Progenitor cell of endocrine pancreas (in vitro differentiated cells): Measurements from ENCODE around the gene NPPB. TPM values are rescaled to one million over a fixed set of nuclear protein-coding genes. Genes with fewer than 3 reads are reported as not detected.
"Not testable (repeated sequence)": the region's sequence is repeated elsewhere in the genome, so short reads cannot be mapped to it uniquely, and the experiment has no call there.

Source experiments
- DNase-seq: peaks from one replicate; pipeline ENCODE4 v3.0.0; 2021; ENCODE audit warnings: low spot score; ENCODE audit not compliant: unreplicated experiment
- H3K27ac Mint-ChIP-seq: 2 replicates; pipeline ENCODE4 v1.8.0; 2021; ENCODE audit warnings: mild to moderate bottlenecking, moderate library complexity, mixed read lengths
- H3K27me3 Mint-ChIP-seq: 2 replicates; pipeline ENCODE4 v1.8.0; 2021; ENCODE audit warnings: mixed read lengths
- H3K36me3 Mint-ChIP-seq: 2 replicates; pipeline ENCODE4 v1.8.0; 2022; ENCODE audit warnings: mixed read lengths; ENCODE audit not compliant: insufficient read depth
- H3K4me1 Mint-ChIP-seq: 2 replicates; pipeline ENCODE4 v1.8.0; 2021; ENCODE audit warnings: low read depth, mixed read lengths
- H3K4me3 Mint-ChIP-seq: 2 replicates; pipeline ENCODE4 v1.8.0; 2021; ENCODE audit warnings: low read depth, mild to moderate bottlenecking, moderate library complexity, mixed read lengths
- H3K9me3 Mint-ChIP-seq: 2 replicates; pipeline ENCODE4 v1.8.0; 2021; ENCODE audit warnings: low read depth, mixed read lengths
- long read RNA-seq: library from polyadenylated mRNA; unstranded; transcript quantifications from one replicate; pipeline ENCODE4 v2.0.0, GENCODE V29; 2020
- total RNA-seq: library from RNA; stranded (reverse); gene quantifications from 2 replicates; pipeline ENCODE4 v1.2.1, GENCODE V29; 2021
- TF ChIP-seq, protein P1 (sequence below): fragments of 200-600 bp; sonication (generic); IDR thresholded peaks from one replicate; pipeline ENCODE4 v1.5.0; 2021; ENCODE audit warnings: antibody characterized with exemption, mild to moderate bottlenecking; ENCODE audit not compliant: unreplicated experiment

NPPB gene
- 5.3 and 9.1 TPM in 2 replicates for total RNA-seq
- long read RNA-seq, partial matches to known transcripts: 0 of 1 reads
- long read RNA-seq, other reads (novel, unspliced or antisense): 0 of 1 reads

DNA sequence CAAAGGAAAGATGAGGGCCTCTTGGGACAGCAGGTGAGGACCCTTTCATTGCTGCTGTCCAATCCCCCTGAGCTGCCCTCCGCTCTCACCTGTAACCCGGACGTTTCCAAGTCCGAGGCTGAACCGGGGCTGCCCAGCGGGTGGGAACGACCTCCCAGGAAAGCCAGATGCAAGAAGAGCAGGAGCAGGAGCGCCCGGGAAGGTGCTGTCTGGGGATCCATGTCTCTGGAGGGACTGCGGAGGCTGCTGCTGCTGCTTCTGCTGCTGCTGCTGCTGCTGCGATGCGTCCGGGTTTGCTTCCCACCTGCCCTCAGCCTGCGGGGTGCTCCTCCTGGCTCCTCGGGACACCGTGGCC is at the start of gene NPPB:
Gene NPPB (minus strand): TSS at position 333 of the 355 bp plus-strand sequence. CDS start 112 bp downstream, at position 221.
- TF ChIP-seq, protein P1, sequence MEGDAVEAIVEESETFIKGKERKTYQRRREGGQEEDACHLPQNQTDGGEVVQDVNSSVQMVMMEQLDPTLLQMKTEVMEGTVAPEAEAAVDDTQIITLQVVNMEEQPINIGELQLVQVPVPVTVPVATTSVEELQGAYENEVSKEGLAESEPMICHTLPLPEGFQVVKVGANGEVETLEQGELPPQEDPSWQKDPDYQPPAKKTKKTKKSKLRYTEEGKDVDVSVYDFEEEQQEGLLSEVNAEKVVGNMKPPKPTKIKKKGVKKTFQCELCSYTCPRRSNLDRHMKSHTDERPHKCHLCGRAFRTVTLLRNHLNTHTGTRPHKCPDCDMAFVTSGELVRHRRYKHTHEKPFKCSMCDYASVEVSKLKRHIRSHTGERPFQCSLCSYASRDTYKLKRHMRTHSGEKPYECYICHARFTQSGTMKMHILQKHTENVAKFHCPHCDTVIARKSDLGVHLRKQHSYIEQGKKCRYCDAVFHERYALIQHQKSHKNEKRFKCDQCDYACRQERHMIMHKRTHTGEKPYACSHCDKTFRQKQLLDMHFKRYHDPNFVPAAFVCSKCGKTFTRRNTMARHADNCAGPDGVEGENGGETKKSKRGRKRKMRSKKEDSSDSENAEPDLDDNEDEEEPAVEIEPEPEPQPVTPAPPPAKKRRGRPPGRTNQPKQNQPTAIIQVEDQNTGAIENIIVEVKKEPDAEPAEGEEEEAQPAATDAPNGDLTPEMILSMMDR: no peak
- no peak for DNase-seq
- Mint-ChIP-seq H3K27ac (no peak within 1 kb of the TSS), H3K4me3 (peak within 1 kb of the TSS; percentile 35), H3K36me3 (no peaks in the 10 kb centered on the region), H3K9me3 (no peaks in the 10 kb centered on the region), H3K27me3 (peaks cover 59% of the 10 kb centered on the region), H3K4me1 (peaks cover 2% of the 10 kb centered on the region)

DNA sequence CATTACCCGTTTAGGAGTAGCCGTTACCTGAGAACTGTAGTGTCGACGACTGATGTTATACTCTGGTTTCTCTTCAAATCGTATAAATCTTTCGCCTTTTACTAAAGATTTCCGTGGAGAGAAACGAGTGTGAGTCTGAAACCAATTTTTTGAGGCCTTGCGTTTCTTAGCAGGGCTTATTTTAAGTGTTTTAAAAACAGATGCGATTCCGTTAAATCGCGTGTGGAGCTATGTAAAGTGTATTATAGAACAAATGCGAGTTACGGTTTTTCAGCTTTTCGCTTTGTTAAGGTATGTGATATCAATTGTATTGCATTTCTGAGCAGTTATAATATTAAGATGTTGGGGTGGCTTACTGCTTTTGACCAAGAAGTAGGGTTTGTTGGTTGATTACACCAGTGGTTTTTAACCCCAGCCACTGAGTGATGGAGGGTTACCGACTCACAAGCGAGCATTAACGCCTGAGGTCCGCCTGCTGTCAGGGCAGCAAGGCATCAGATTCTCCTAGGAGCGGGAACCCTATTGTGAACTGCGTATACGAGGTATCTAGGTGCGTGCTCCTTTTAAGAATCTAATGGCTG is 49.4 kb upstream of the NPPB start:
- Mint-ChIP-seq H3K36me3 (no peaks in the 10 kb centered on the region), H3K27me3 (no peaks in the 10 kb centered on the region), H3K27ac (peak overlapping the region; percentile 100), H3K9me3 (no peaks in the 10 kb centered on the region), H3K4me1 (peaks cover 6% of the 10 kb centered on the region), H3K4me3 (peak overlapping the region; percentile 77)
- TF ChIP-seq, protein P1: no peak
- DNase-seq: no peak

DNA sequence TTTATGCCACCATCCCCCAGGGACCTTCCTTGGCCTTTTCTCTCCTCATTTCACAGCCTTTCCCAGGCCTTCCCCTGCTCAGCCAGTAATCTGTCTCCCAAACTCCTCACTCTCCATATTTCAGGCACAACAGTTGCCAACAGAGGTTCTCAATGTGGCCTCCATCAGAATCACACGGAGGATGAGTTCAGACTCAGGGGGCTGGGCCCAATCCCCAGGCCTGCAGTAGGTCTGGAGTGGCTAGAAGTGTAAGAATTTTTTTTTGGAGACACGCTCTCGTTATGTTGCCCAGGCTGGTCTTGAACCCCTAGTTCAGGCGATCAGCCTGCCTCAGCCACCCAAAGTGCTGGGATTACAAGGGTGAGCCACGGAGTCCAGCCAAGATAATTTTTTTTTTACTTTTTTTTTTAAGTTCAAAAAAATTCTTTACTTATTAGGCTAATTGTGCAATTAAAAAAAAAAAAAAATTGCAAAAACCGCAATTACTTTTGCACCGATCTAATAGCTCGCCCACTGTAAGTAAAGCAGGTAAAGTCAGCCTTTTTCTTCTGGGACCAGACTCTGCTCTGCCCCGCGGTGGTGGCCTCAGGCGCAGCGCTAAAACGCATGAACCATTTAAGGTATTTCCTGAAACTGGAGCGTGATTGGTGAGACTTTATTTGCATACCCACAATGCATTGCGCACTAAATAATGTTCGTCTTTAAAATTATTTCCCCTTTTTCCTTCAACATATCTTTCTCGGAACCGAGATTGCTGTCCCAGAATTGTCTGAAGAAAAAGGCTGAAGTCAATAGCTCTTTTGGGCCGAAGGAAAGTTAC is 48.7 kb upstream of the NPPB start:
- TF ChIP-seq, protein P1: peak; percentile 76
- DNase-seq: peak; percentile 85
- no peaks in the 10 kb centered on the region for H3K27me3 Mint-ChIP-seq
- peak overlapping the region; percentile 100 for H3K27ac Mint-ChIP-seq
- no peaks in the 10 kb centered on the region for H3K9me3 Mint-ChIP-seq
- H3K4me1 Mint-ChIP-seq: peaks cover 6% of the 10 kb centered on the region
- H3K36me3 Mint-ChIP-seq: no peaks in the 10 kb centered on the region
- peak overlapping the region; percentile 77 for H3K4me3 Mint-ChIP-seq

DNA sequence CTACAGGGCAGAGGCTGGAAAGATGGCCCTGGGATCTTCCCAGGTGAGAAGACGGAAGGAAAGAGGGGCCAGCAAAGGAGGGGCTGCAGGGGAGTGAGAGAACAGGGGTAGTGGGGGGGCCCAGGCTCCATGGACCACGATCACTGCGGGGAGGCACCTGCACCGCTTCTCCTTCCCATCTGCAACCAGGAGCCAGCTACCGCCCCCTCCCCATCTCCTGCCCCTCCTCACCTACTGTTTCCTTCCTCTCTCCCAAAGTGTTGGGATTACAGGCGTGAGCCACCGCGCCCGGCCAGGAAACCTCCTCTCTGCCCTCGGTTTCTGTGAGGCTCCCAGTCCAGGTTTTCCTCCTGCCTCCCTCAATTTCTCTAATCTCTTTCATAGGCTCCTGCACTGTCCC is 48.1 kb upstream of the NPPB start:
- Mint-ChIP-seq H3K36me3 (no peaks in the 10 kb centered on the region), H3K4me3 (no peak overlapping the region), H3K27ac (no peak overlapping the region), H3K27me3 (no peaks in the 10 kb centered on the region), H3K4me1 (peaks cover 6% of the 10 kb centered on the region), H3K9me3 (no peaks in the 10 kb centered on the region)
- TF ChIP-seq, protein P1: no peak
- no peak for DNase-seq

DNA sequence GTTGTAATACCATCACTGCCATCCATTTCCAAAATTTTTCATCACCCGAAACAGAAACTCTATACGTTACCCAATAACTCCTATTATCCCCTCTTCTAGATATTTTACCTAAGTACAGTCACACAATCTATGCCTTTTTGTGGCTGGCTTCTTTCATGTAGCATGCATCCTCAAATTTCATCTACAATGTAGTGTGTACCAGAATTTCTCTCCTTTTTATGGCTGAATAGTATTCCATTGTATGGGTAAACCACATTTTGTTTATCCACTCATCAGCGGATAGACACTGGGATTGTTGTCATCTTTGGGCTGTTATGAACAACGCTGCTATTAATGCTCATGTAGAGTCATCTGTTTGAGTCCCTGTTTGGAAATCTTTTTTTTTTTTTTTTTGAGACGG is 46.2 kb upstream of the NPPB start:
- TF ChIP-seq, protein P1: no peak
- no peaks in the 10 kb centered on the region for H3K36me3 Mint-ChIP-seq
- no peak overlapping the region for H3K27ac Mint-ChIP-seq
- H3K4me1 Mint-ChIP-seq: peaks cover 6% of the 10 kb centered on the region
- no peak overlapping the region for H3K4me3 Mint-ChIP-seq
- no peak for DNase-seq
- no peaks in the 10 kb centered on the region for H3K9me3 Mint-ChIP-seq
- H3K27me3 Mint-ChIP-seq: no peaks in the 10 kb centered on the region

DNA sequence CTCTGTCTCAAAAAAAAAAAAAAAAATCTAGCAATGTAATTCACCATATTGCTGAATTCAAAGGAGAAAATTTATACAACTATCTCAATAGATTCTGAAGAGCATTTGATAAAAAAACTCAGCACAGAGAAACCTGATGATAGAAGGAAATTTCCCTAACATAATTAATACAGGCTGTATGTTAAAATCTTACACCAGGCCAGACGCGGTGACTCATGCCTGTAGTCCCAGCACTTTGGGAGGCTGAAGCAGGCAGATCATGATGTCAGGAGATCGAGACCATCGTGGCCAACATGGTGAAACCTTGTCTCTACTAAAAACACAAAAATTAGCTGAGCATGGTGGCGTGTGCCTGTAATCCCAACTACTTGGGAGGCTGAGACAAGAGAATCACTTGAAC is 45.4 kb upstream of the NPPB start:
- not testable (repeated sequence) for DNase-seq, H3K4me3 Mint-ChIP-seq, H3K36me3 Mint-ChIP-seq, H3K4me1 Mint-ChIP-seq, H3K27ac Mint-ChIP-seq, H3K27me3 Mint-ChIP-seq, H3K9me3 Mint-ChIP-seq
